Nephron progenitor cell (in vitro differentiated cells): ENCODE data around the gene AGAP1.

Experiments
- DNase-seq: peaks from one replicate; pipeline ENCODE4 v3.0.0; 2021
- H3K27ac Mint-ChIP-seq: 2 replicates; pipeline ENCODE4 v1.8.0; 2021; ENCODE audit warnings: mild to moderate bottlenecking, moderate library complexity, mixed read lengths
- H3K27me3 Mint-ChIP-seq: 2 replicates; pipeline ENCODE4 v1.8.0; 2021; ENCODE audit warnings: mild to moderate bottlenecking, low read depth, mixed read lengths; ENCODE audit not compliant: poor library complexity
- H3K36me3 Mint-ChIP-seq: 2 replicates; pipeline ENCODE4 v1.8.0; 2021; ENCODE audit warnings: low read depth, mixed read lengths
- H3K4me1 Mint-ChIP-seq: 2 replicates; pipeline ENCODE4 v1.8.0; 2021; ENCODE audit warnings: mixed read lengths
- H3K4me3 Mint-ChIP-seq: 2 replicates; pipeline ENCODE4 v1.8.0; 2021; ENCODE audit warnings: mild to moderate bottlenecking, moderate library complexity, mixed read lengths
- H3K9me3 Mint-ChIP-seq: 2 replicates; pipeline ENCODE4 v1.8.0; 2021; ENCODE audit warnings: mild to moderate bottlenecking, moderate library complexity, mixed read lengths
- CTCF ChIP-seq: fragments of 200-600 bp; sonication (generic); IDR thresholded peaks from 2 replicates; pipeline ENCODE4 v1.5.0; 2021; ENCODE audit warnings: antibody characterized with exemption

Gene AGAP1

DNA sequence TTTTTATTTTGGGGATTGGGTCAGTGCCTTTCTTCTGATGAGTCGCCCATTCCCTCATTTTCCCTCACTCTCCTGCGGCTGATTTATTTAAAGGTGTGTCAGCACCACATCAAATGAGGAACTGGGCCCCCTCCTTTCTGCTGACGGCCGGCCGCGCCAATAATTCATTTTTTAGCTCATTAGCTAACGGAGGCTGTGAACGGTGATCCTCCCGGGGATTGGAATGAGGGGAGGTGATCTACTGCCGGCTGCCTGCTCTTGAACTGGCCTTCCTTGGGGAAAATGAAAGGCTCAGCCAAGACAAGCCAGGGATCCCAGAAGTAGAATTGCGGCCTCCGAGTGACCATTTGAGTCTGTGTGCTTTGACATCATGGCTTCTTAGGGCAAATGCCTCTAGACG, 620.1 kb downstream of the AGAP1 start:
- peaks cover 4% of the 10 kb centered on the region for H3K27me3 Mint-ChIP-seq
- peak; percentile 24 for DNase-seq
- H3K9me3 Mint-ChIP-seq, result peaks cover 4% of the 10 kb centered on the region
- H3K27ac Mint-ChIP-seq, result no peak overlapping the region
- peaks cover 8% of the 10 kb centered on the region for H3K36me3 Mint-ChIP-seq
- TF ChIP-seq CTCF, result no peak
- no peak overlapping the region for H3K4me3 Mint-ChIP-seq
- peaks cover 67% of the 10 kb centered on the region for H3K4me1 Mint-ChIP-seq

GRCh38 chr2:236114959-236115358, 621.1 kb downstream of the AGAP1 start:
- Mint-ChIP-seq H3K4me3 (no peak overlapping the region), H3K27ac (no peak overlapping the region), H3K9me3 (peaks cover 4% of the 10 kb centered on the region), H3K4me1 (peaks cover 70% of the 10 kb centered on the region), H3K36me3 (peaks cover 8% of the 10 kb centered on the region), H3K27me3 (peaks cover 4% of the 10 kb centered on the region)
- DNase-seq, result no peak
- no peak for TF ChIP-seq CTCF

DNA sequence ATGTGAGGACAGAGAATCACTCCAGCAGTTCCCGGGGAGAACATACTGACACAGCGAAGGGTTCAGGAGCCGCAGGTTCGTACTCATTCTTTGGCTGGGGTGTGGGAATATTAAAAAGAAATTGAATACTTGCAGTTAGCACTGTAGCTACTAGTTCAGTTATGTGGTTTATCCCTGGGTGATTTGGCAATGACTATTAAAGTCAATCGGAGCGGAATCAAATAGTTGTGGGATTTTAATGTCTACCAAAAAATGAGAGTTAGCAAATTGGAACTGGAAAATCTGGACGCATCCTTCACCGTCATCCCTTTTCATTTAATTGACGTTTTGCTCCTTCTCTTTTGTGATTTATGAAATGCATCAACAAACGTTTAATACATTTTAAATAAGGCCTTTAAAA, 623.6 kb downstream of the AGAP1 start:
- Mint-ChIP-seq H3K4me3 (peak overlapping the region; percentile 53), H3K27ac (peak overlapping the region; percentile 98), H3K4me1 (peaks cover 89% of the 10 kb centered on the region), H3K27me3 (peaks cover 4% of the 10 kb centered on the region), H3K9me3 (no peaks in the 10 kb centered on the region), H3K36me3 (peaks cover 16% of the 10 kb centered on the region)
- TF ChIP-seq CTCF, result no peak
- no peak for DNase-seq

- Mint-ChIP-seq H3K36me3 (peaks cover 20% of the 10 kb centered on the region), H3K9me3 (no peaks in the 10 kb centered on the region), H3K4me1 (peaks cover 87% of the 10 kb centered on the region), H3K27me3 (peaks cover 4% of the 10 kb centered on the region), H3K27ac (peak overlapping the region; percentile 98), H3K4me3 (peak overlapping the region; percentile 53)
- no peak for TF ChIP-seq CTCF
- DNase-seq, result peak; percentile 25
These were observed 624.0 kb downstream of the AGAP1 start for GRCh38 chr2:236117861-236118269.

- Mint-ChIP-seq H3K4me3 (peak overlapping the region; percentile 67), H3K27me3 (peaks cover 4% of the 10 kb centered on the region)
These were observed 625.2 kb downstream of the AGAP1 start for GRCh38 chr2:236119003-236119402.

More at GRCh38 chr2:236119003-236119402, 625.2 kb downstream of the AGAP1 start:
- Mint-ChIP-seq H3K27ac (peak overlapping the region; percentile 91), H3K4me1 (peaks cover 78% of the 10 kb centered on the region), H3K9me3 (no peaks in the 10 kb centered on the region), H3K36me3 (peaks cover 25% of the 10 kb centered on the region)
- TF ChIP-seq CTCF, result no peak
- DNase-seq, result no peak
